Endothelial cell of umbilical vein (primary cell): ENCODE measurements around the gene HAP1. TPM values are rescaled to one million over a fixed set of nuclear protein-coding genes. Genes with fewer than 3 reads are reported as not detected.

ENCODE experiments used
- BruUV-seq: library from RNA; stranded (reverse); fragments of 400-500 nt; replicated peaks from 2 replicates; lab custom pipeline; 2021; lab: Mats Ljungman, UMichigan
- CTCF ChIA-PET: fragments of 300-600, 350-600 bp; sonication (Branson Sonifier 250); formaldehyde crosslinking; loops from one replicate; lab custom pipeline; 2021; ENCODE audit warnings: antibody characterized with exemption, inconsistent platforms; lab: Charles Lee
- POLR2A ChIA-PET: fragments of 300-600, 350-600 bp; sonication (Branson Sonifier 250); formaldehyde crosslinking; loops from one replicate; lab custom pipeline; 2021; ENCODE audit warnings: antibody characterized with exemption, inconsistent platforms; lab: Charles Lee
- DNase-seq: peaks from one replicate; pipeline ENCODE4 v3.0.0-alpha.2; 2011; ENCODE audit warnings: low read depth, low spot score
- FAIRE-seq: peaks from 2 replicates; lab custom pipeline; 2011; peaks lifted over from hg19 to GRCh38; lab: Jason Lieb, UNC
- H2AFZ ChIP-seq: 2 replicates; pipeline ENCODE4 v1.6.0; 2012; ENCODE audit warnings: low read depth, low read length, control low read depth, inconsistent platforms
- H3K27ac ChIP-seq: 2 replicates; pipeline ENCODE4 v1.5.1; 2011; ENCODE audit warnings: low read depth, mild to moderate bottlenecking, control low read depth, low read length, moderate library complexity; ENCODE audit not compliant: insufficient read depth
- H3K27me3 ChIP-seq, 2 experiments: 2 replicates each; pipeline versions ENCODE4 v1.6.0 to v1.6.1; 2011; ENCODE audit warnings: low read length in 2 of 2, mixed read lengths in 1 of 2; ENCODE audit not compliant: control insufficient read depth in 2 of 2, insufficient read depth in 2 of 2
- H3K36me3 ChIP-seq, 2 experiments: 2 replicates in 1 of 2; 3 replicates in 1 of 2; pipeline ENCODE4 v1.5.1; 2011; ENCODE audit warnings: low read length in 2 of 2, mild to moderate bottlenecking in 1 of 2, moderate library complexity in 1 of 2; ENCODE audit not compliant: control insufficient read depth in 2 of 2, insufficient read depth in 2 of 2; ENCODE audit errors: extremely low read depth in 1 of 2
- H3K4me1 ChIP-seq: 3 replicates; pipeline ENCODE4 v1.5.1; 2011; ENCODE audit warnings: mild to moderate bottlenecking, low read length; ENCODE audit not compliant: control insufficient read depth, insufficient read depth; ENCODE audit errors: extremely low read depth
- H3K4me2 ChIP-seq: 2 replicates; pipeline ENCODE4 v1.6.1; 2011; ENCODE audit warnings: low read length, control low read depth, mixed read lengths; ENCODE audit not compliant: insufficient read depth
- H3K4me3 ChIP-seq, 3 experiments: fragments of 200-600 bp in 1 of 3; sonication (generic), shearing (Covaris generic) in 1 of 3; replicated peaks in 1 of 3; 2 replicates each; pipeline ENCODE4 v1.5.1; 2011 to 2016; ENCODE audit warnings: control low read depth in 3 of 3, low read length in 3 of 3, mild to moderate bottlenecking in 2 of 3, inconsistent platforms in 1 of 3, low read depth in 1 of 3, moderate library complexity in 1 of 3; ENCODE audit not compliant: insufficient read depth in 1 of 3
- H3K79me2 ChIP-seq: 2 replicates; pipeline ENCODE4 v1.6.0; 2012; ENCODE audit warnings: low read length, inconsistent platforms; ENCODE audit not compliant: control insufficient read depth, insufficient read depth
- H3K9ac ChIP-seq: replicated peaks from 2 replicates; pipeline ENCODE3; 2011; ENCODE audit warnings: low read length, control low read depth; ENCODE audit not compliant: insufficient read depth; ENCODE audit errors: extremely low read depth
- H3K9me1 ChIP-seq: replicated peaks from 3 replicates; pipeline ENCODE4 v1.6.0; 2011; ENCODE audit warnings: mild to moderate bottlenecking, low read length; ENCODE audit not compliant: control insufficient read depth, insufficient read depth; ENCODE audit errors: extremely low read depth
- H3K9me3 ChIP-seq: replicated peaks from 2 replicates; pipeline ENCODE4 v1.5.1; 2012; ENCODE audit warnings: low read length, inconsistent platforms; ENCODE audit not compliant: control insufficient read depth, insufficient read depth
- H4K20me1 ChIP-seq: replicated peaks from 2 replicates; pipeline ENCODE3; 2011; ENCODE audit warnings: mild to moderate bottlenecking, low read length; ENCODE audit not compliant: control insufficient read depth, insufficient read depth; ENCODE audit errors: extremely low read depth
- EZH2 ChIP-seq: IDR thresholded peaks from 2 replicates; pipeline ENCODE4 v1.6.1; 2012; ENCODE audit warnings: borderline replicate concordance, low read depth, mild to moderate bottlenecking, moderate library complexity, low read length, inconsistent platforms; ENCODE audit not compliant: severe bottlenecking
- FOS ChIP-seq: IDR thresholded peaks from 2 replicates; pipeline ENCODE4 v1.6.1; 2011; ENCODE audit warnings: mild to moderate bottlenecking, low read length, moderate library complexity, borderline replicate concordance; ENCODE audit not compliant: insufficient read depth
- GATA2 ChIP-seq: IDR thresholded peaks from 2 replicates; pipeline ENCODE4 v1.7.0; 2011; ENCODE audit warnings: low read depth, mild to moderate bottlenecking, moderate library complexity, mixed read lengths, low read length; ENCODE audit not compliant: insufficient read length, insufficient read depth
- JUN ChIP-seq: IDR thresholded peaks from 2 replicates; pipeline ENCODE4 v1.6.1; 2011; ENCODE audit warnings: borderline replicate concordance, low read depth; ENCODE audit not compliant: insufficient read length, insufficient read depth
- MYC ChIP-seq: IDR thresholded peaks from one replicate; pipeline ENCODE4 v1.6.1; 2011; ENCODE audit warnings: mild to moderate bottlenecking, low read depth, low read length
- POLR2A ChIP-seq: IDR thresholded peaks from 2 replicates; pipeline ENCODE4 v1.6.1; 2012; ENCODE audit warnings: low read depth, mild to moderate bottlenecking, control low read depth, low read length
- POLR2AphosphoS5 ChIP-seq: IDR thresholded peaks from 2 replicates; pipeline ENCODE4 v1.6.1; 2012; ENCODE audit warnings: low read depth, mild to moderate bottlenecking, control low read depth, low read length, moderate library complexity; ENCODE audit not compliant: insufficient read depth
- dilution Hi-C: fragments of 300-500 bp; cut with MboI; formaldehyde crosslinking; loops from one replicate; pipeline ENCODE4 v1.15.0; 2019; ENCODE audit warnings: low sequenced_read_pairs; ENCODE audit not compliant: extremely low pct_ligation_motif_present
- intact Hi-C: fragments of 100-400 bp; cut with micrococcal nuclease; formaldehyde crosslinking; loops from one replicate; pipeline ENCODE4 v1.10.0; 2022
- polyA plus RNA-seq, 4 experiments: library from polyadenylated mRNA; depleted of rRNA in 3 of 4; stranded (reverse) in 3 of 4; unstranded in 1 of 4; fragments of >200 nt; gene quantifications; 2 replicates each; pipeline versions ENCODE4 v1.2.1 to v1.2.3, GENCODE V29; 2011 to 2012; ENCODE audit warnings: missing spikeins in 1 of 4
- total RNA-seq: library from RNA; stranded (reverse); gene quantifications from 2 replicates; pipeline ENCODE4 v1.2.3, GENCODE V29; 2021
- TF ChIP-seq, protein P1 (sequence below): IDR thresholded peaks from 2 replicates; pipeline ENCODE4 v1.6.1; 2011; ENCODE audit not compliant: insufficient read depth, insufficient read length
- TF ChIP-seq, protein P2 (sequence below), 2 donors: IDR thresholded peaks; 1 replicate in 1 of 2; 2 replicates in 1 of 2; pipeline ENCODE4 v1.5.1; 2011; ENCODE audit warnings: low read length in 2 of 2, mild to moderate bottlenecking in 2 of 2, moderate library complexity in 2 of 2, control low read depth in 1 of 2, inconsistent platforms in 1 of 2, low read depth in 1 of 2; ENCODE audit not compliant: insufficient read depth in 1 of 2; ENCODE audit errors: extremely low read depth in 1 of 2

The HAP1 gene
- total and polyA plus RNA-seq, 2 donors (not counting 3 experiments of a cell fraction or from before 2014, with no cell fraction given) = 0.07 to 0.24 TPM

DNA sequence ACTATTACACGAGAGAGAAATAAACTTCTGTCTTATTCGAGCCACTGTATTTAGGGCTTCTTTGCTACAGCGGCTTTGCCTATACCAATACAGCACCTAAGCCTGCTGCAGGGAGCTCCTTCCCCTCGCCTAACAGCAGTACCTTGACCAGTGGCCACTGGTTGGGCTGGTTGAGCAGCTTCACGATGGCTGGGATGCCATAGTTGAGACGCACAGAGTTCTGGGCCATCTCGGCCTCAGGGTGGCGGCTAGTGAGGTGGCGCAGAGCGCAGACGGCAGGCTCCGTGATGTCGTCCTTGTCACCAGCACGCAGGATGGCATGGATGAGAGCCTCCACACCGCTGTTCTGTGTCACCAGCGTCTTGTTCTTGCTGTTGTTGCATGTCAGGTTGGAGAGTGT lies 28.4 kb upstream of the HAP1 start:
- Histone ChIP-seq H3K9me1 (no peaks in the 10 kb centered on the region), H3K27ac (no peak overlapping the region), H3K4me2 (no peak overlapping the region), H3K9ac (no peak overlapping the region), H3K27me3 (no peaks in the 10 kb centered on the region), H2AFZ (no peak overlapping the region), H3K4me1 (no peaks in the 10 kb centered on the region), H3K79me2 (no peaks in the 10 kb centered on the region), H3K36me3 (peaks cover 5 to 62% of the 10 kb centered on the region in 2 experiments), H3K9me3 (no peaks in the 10 kb centered on the region), H3K4me3 (no peak overlapping the region), H4K20me1 (no peaks in the 10 kb centered on the region)
- no TSS peak for BruUV-seq
- no peak for FAIRE-seq
- no peak for TF ChIP-seq POLR2AphosphoS5
- TF ChIP-seq, protein P1, sequence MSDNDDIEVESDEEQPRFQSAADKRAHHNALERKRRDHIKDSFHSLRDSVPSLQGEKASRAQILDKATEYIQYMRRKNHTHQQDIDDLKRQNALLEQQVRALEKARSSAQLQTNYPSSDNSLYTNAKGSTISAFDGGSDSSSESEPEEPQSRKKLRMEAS = no peak
- TF ChIP-seq EZH2 = no peak
- no peak for TF ChIP-seq MYC
- TF ChIP-seq POLR2A = no peak
- DNase-seq = no peak
- POLR2A ChIA-PET = interaction anchor here (0.7 kb wide), 1 partner anchor 9 kb away, joined by 3 read pairs; no protein-coding TSS in a partner anchor
- CTCF ChIA-PET = interaction anchor here (1.6 kb wide), 1 partner anchor 24 kb away, joined by 5 read pairs; the partner anchor contains the start of gene JUP
- dilution Hi-C loops = no loop called here
- intact Hi-C loops = no loop called here

DNA sequence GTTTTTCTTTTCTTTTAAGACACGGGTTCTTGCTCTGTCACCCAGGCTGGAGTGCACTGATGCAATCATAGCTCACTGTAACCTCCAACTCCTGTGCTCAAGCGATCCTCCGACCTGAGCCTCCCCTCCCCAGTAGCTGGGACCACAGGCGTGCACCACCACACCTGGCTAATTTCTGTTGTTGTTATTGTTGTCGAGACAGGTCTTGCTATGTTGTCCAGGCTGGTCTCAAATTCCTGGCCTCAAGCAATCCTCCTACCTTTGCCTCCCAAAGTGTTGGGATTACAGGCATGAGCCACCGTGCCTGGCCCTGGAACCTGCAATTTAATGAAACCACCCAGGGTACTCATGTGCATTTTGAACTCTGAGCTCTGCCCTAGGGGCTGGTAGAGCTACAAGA lies 27.9 kb upstream of the HAP1 start:
- no TSS peak for BruUV-seq
- H3K4me1 ChIP-seq = no peaks in the 10 kb centered on the region
- no peaks in the 10 kb centered on the region for H3K27me3 ChIP-seq
- H3K4me2 ChIP-seq = no peak overlapping the region
- no peaks in the 10 kb centered on the region for H3K79me2 ChIP-seq
- no peak overlapping the region for H2AFZ ChIP-seq
- no peak overlapping the region for H3K27ac ChIP-seq
- ChIA-PET CTCF (interaction anchor here (1.6 kb wide), 1 partner anchor 24 kb away, joined by 5 read pairs; the partner anchor contains the start of gene JUP), POLR2A (interaction anchor here (0.7 kb wide), 1 partner anchor 9 kb away, joined by 3 read pairs; no protein-coding TSS in a partner anchor)
- no peak overlapping the region for H3K9ac ChIP-seq
- DNase-seq = no peak
- H4K20me1 ChIP-seq = no peaks in the 10 kb centered on the region
- FAIRE-seq = no peak
- no peak for TF ChIP-seq GATA2
- no peak for TF ChIP-seq MYC
- TF ChIP-seq, protein P1 = no peak
- TF ChIP-seq FOS = no peak
- TF ChIP-seq POLR2AphosphoS5 = no peak
- no peak for TF ChIP-seq JUN
- TF ChIP-seq, protein P2, sequence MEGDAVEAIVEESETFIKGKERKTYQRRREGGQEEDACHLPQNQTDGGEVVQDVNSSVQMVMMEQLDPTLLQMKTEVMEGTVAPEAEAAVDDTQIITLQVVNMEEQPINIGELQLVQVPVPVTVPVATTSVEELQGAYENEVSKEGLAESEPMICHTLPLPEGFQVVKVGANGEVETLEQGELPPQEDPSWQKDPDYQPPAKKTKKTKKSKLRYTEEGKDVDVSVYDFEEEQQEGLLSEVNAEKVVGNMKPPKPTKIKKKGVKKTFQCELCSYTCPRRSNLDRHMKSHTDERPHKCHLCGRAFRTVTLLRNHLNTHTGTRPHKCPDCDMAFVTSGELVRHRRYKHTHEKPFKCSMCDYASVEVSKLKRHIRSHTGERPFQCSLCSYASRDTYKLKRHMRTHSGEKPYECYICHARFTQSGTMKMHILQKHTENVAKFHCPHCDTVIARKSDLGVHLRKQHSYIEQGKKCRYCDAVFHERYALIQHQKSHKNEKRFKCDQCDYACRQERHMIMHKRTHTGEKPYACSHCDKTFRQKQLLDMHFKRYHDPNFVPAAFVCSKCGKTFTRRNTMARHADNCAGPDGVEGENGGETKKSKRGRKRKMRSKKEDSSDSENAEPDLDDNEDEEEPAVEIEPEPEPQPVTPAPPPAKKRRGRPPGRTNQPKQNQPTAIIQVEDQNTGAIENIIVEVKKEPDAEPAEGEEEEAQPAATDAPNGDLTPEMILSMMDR (IDR thresholded peaks at IDR 0.05; ENCODE audit: extremely low read depth in 1 of 2, insufficient read depth in 1 of 2, low read depth in 1 of 2, low read length in 2 of 2) = no peak
- TF ChIP-seq POLR2A = no peak
- TF ChIP-seq EZH2 = no peak
- H3K4me3 ChIP-seq = no peak overlapping the region
- H3K36me3 ChIP-seq = peaks cover 5 to 62% of the 10 kb centered on the region in 2 experiments
- dilution Hi-C loops = no loop called here
- intact Hi-C loops = no loop called here
- no peaks in the 10 kb centered on the region for H3K9me1 ChIP-seq
- H3K9me3 ChIP-seq = no peaks in the 10 kb centered on the region
